ENCODE data around the gene ACYP1.

ACYP1 gene

GRCh38 chr14:75084513-75084912, 20.7 kb upstream of the ACYP1 start:
- peaks cover 18 to 63% (median 44%) of the 10 kb centered on the region in 4 experiments for H3K36me3 ChIP-seq (ENCODE audit: control insufficient read depth in 4 of 4, insufficient read depth in 4 of 4, low read length in 3 of 4)
- 89% methylated on average over 5 of the region's 5 CpGs for WGBS (ENCODE audit: insufficient coverage)

GRCh38 chr14:75083271-75083670, 19.4 kb upstream of the ACYP1 start:
- CTCF ChIA-PET: interaction anchor here (1.0 to 1.7 kb wide), 4 partner anchors 22 to 175 kb away, joined by 3 to 5 read pairs (median 3); no protein-coding TSS in a partner anchor
- H3K36me3 ChIP-seq (ENCODE audit: control insufficient read depth in 4 of 4, insufficient read depth in 4 of 4, low read length in 3 of 4): peaks cover 17 to 61% (median 41%) of the 10 kb centered on the region in 4 experiments
- 91% methylated on average over 1 of the region's 1 CpG for WGBS (ENCODE audit: insufficient coverage)

More at GRCh38 chr14:75084513-75084912, 20.7 kb upstream of the ACYP1 start:
- no peak for DNase-seq
- Histone ChIP-seq H3K27me3 (replicated peaks in 2 of 5; ENCODE audit: control insufficient read depth in 4 of 5, insufficient read depth in 5 of 5, low read length in 4 of 5) (no peaks in the 10 kb centered on the region), H3K4me1 (ENCODE audit: control extremely low read depth in 1 of 4, control insufficient read depth in 4 of 4, insufficient read depth in 4 of 4, low read length in 3 of 4) (no peaks in the 10 kb centered on the region), H3K27ac (ENCODE audit: insufficient read depth in 1 of 2, low read depth in 1 of 2, low read length in 2 of 2, poor library complexity in 1 of 2, severe bottlenecking in 2 of 2) (no peak overlapping the region), H3K4me3 (ENCODE audit: control insufficient read depth in 1 of 7, extremely low read depth in 1 of 7, insufficient read depth in 4 of 7, low read depth in 2 of 7, low read length in 6 of 7) (no peak overlapping the region), H3K9me3 (ENCODE audit: control extremely low read depth in 1 of 5, control insufficient read depth in 4 of 5, insufficient read depth in 2 of 5, low read depth in 1 of 5, low read length in 4 of 5) (no peaks in the 10 kb centered on the region)
- ChIA-PET POLR2A (no interaction called here), CTCF (interaction anchor here (0.7 to 1.1 kb wide), 2 partner anchors 62 to 223 kb away, joined by 3 to 4 read pairs; no protein-coding TSS in a partner anchor)

GRCh38 chr14:75081660-75082229, 17.9 kb upstream of the ACYP1 start:
- H3K4me1 ChIP-seq (ENCODE audit: control extremely low read depth in 1 of 4, control insufficient read depth in 4 of 4, insufficient read depth in 4 of 4, low read length in 3 of 4): peaks cover 0 to 5% (median 2%) of the 10 kb centered on the region in 4 experiments
- H3K9me3 ChIP-seq (ENCODE audit: control extremely low read depth in 1 of 5, control insufficient read depth in 4 of 5, insufficient read depth in 2 of 5, low read depth in 1 of 5, low read length in 4 of 5): no peaks in the 10 kb centered on the region
- CTCF ChIA-PET: interaction anchor here (1.0 kb wide), 1 partner anchor 44 kb away, joined by 3 read pairs; no protein-coding TSS in a partner anchor
- H3K4me3 ChIP-seq (ENCODE audit: control insufficient read depth in 1 of 7, extremely low read depth in 1 of 7, insufficient read depth in 4 of 7, low read depth in 2 of 7, low read length in 6 of 7): no peak overlapping the region
- WGBS (ENCODE audit: insufficient coverage): no CpG with 5 or more reads among the region's 2 CpGs
- POLR2A ChIA-PET: no interaction called here
- no peaks in the 10 kb centered on the region for H3K27me3 ChIP-seq (replicated peaks in 2 of 5; ENCODE audit: control insufficient read depth in 4 of 5, insufficient read depth in 5 of 5, low read length in 4 of 5)
- no peak overlapping the region for H3K27ac ChIP-seq (ENCODE audit: insufficient read depth in 1 of 2, low read depth in 1 of 2, low read length in 2 of 2, poor library complexity in 1 of 2, severe bottlenecking in 2 of 2)
- peaks cover 15 to 46% (median 29%) of the 10 kb centered on the region in 4 experiments for H3K36me3 ChIP-seq (ENCODE audit: control insufficient read depth in 4 of 4, insufficient read depth in 4 of 4, low read length in 3 of 4)
- no peak for DNase-seq

More at GRCh38 chr14:75083271-75083670, 19.4 kb upstream of the ACYP1 start:
- no peak overlapping the region for H3K27ac ChIP-seq (ENCODE audit: insufficient read depth in 1 of 2, low read depth in 1 of 2, low read length in 2 of 2, poor library complexity in 1 of 2, severe bottlenecking in 2 of 2)
- DNase-seq: no peak
- H3K9me3 ChIP-seq (ENCODE audit: control extremely low read depth in 1 of 5, control insufficient read depth in 4 of 5, insufficient read depth in 2 of 5, low read depth in 1 of 5, low read length in 4 of 5): no peaks in the 10 kb centered on the region
- H3K27me3 ChIP-seq (replicated peaks in 2 of 5; ENCODE audit: control insufficient read depth in 4 of 5, insufficient read depth in 5 of 5, low read length in 4 of 5): no peaks in the 10 kb centered on the region
- H3K4me1 ChIP-seq (ENCODE audit: control extremely low read depth in 1 of 4, control insufficient read depth in 4 of 4, insufficient read depth in 4 of 4, low read length in 3 of 4): no peaks in the 10 kb centered on the region
- POLR2A ChIA-PET: no interaction called here
- no peak overlapping the region for H3K4me3 ChIP-seq (ENCODE audit: control insufficient read depth in 1 of 7, extremely low read depth in 1 of 7, insufficient read depth in 4 of 7, low read depth in 2 of 7, low read length in 6 of 7)

GRCh38 chr14:75079521-75079920, 15.7 kb upstream of the ACYP1 start:
- Histone ChIP-seq H3K4me3 (ENCODE audit: control insufficient read depth in 1 of 7, extremely low read depth in 1 of 7, insufficient read depth in 4 of 7, low read depth in 2 of 7, low read length in 6 of 7) (no peak overlapping the region), H3K9me3 (ENCODE audit: control extremely low read depth in 1 of 5, control insufficient read depth in 4 of 5, insufficient read depth in 2 of 5, low read depth in 1 of 5, low read length in 4 of 5) (no peaks in the 10 kb centered on the region), H3K27ac (ENCODE audit: insufficient read depth in 1 of 2, low read depth in 1 of 2, low read length in 2 of 2, poor library complexity in 1 of 2, severe bottlenecking in 2 of 2) (no peak overlapping the region), H3K4me1 (ENCODE audit: control extremely low read depth in 1 of 4, control insufficient read depth in 4 of 4, insufficient read depth in 4 of 4, low read length in 3 of 4) (peaks cover 0 to 5% (median 2%) of the 10 kb centered on the region in 4 experiments), H3K36me3 (ENCODE audit: control insufficient read depth in 4 of 4, insufficient read depth in 4 of 4, low read length in 3 of 4) (peaks cover 11 to 30% (median 22%) of the 10 kb centered on the region in 4 experiments), H3K27me3 (replicated peaks in 2 of 5; ENCODE audit: control insufficient read depth in 4 of 5, insufficient read depth in 5 of 5, low read length in 4 of 5) (no peaks in the 10 kb centered on the region)
- WGBS (ENCODE audit: insufficient coverage): 67% methylated on average over 3 of the region's 4 CpGs
- ChIA-PET CTCF (interaction anchor here (1.3 to 2.3 kb wide), 3 partner anchors 9 to 219 kb away, joined by 3 to 11 read pairs (median 6); no protein-coding TSS in a partner anchor), POLR2A (no interaction called here)
- no peak for DNase-seq

GRCh38 chr14:75077794-75078193, 14.0 kb upstream of the ACYP1 start:
- Histone ChIP-seq H3K4me3 (ENCODE audit: control insufficient read depth in 1 of 7, extremely low read depth in 1 of 7, insufficient read depth in 4 of 7, low read depth in 2 of 7, low read length in 6 of 7) (no peak overlapping the region), H3K27ac (ENCODE audit: insufficient read depth in 1 of 2, low read depth in 1 of 2, low read length in 2 of 2, poor library complexity in 1 of 2, severe bottlenecking in 2 of 2) (no peak overlapping the region), H3K27me3 (replicated peaks in 2 of 5; ENCODE audit: control insufficient read depth in 4 of 5, insufficient read depth in 5 of 5, low read length in 4 of 5) (no peaks in the 10 kb centered on the region), H3K36me3 (ENCODE audit: control insufficient read depth in 4 of 4, insufficient read depth in 4 of 4, low read length in 3 of 4) (peaks cover 6 to 13% (median 9%) of the 10 kb centered on the region in 4 experiments), H3K4me1 (ENCODE audit: control extremely low read depth in 1 of 4, control insufficient read depth in 4 of 4, insufficient read depth in 4 of 4, low read length in 3 of 4) (peaks cover 0 to 5% (median 2%) of the 10 kb centered on the region in 4 experiments), H3K9me3 (ENCODE audit: control extremely low read depth in 1 of 5, control insufficient read depth in 4 of 5, insufficient read depth in 2 of 5, low read depth in 1 of 5, low read length in 4 of 5) (no peaks in the 10 kb centered on the region)
- ChIA-PET POLR2A (interaction anchor here (1.3 kb wide), 1 partner anchor 9 kb away, joined by 3 read pairs; the partner anchor contains the start of gene ZC2HC1C), CTCF (interaction anchor here (1.1 to 2.3 kb wide), 4 partner anchors 12 to 56 kb away, joined by 3 to 11 read pairs (median 4); no protein-coding TSS in a partner anchor)
- peak in 2 of 3 donors; percentile 27 to 40 for DNase-seq

- CTCF ChIA-PET: interaction anchor here (1.0 to 1.9 kb wide), 3 partner anchors 18 to 165 kb away, joined by 3 to 5 read pairs (median 5); no protein-coding TSS in a partner anchor
- H3K4me1 ChIP-seq (ENCODE audit: control extremely low read depth in 1 of 4, control insufficient read depth in 4 of 4, insufficient read depth in 4 of 4, low read length in 3 of 4): peaks cover 6 to 17% (median 15%) of the 10 kb centered on the region in 4 experiments
- WGBS (ENCODE audit: insufficient coverage): 88% methylated on average over 9 of the region's 9 CpGs
- H3K9me3 ChIP-seq (ENCODE audit: control extremely low read depth in 1 of 5, control insufficient read depth in 4 of 5, insufficient read depth in 2 of 5, low read depth in 1 of 5, low read length in 4 of 5): no peaks in the 10 kb centered on the region
- no peaks in the 10 kb centered on the region for H3K36me3 ChIP-seq (ENCODE audit: control insufficient read depth in 4 of 4, insufficient read depth in 4 of 4, low read length in 3 of 4)
- H3K27me3 ChIP-seq (replicated peaks in 2 of 5; ENCODE audit: control insufficient read depth in 4 of 5, insufficient read depth in 5 of 5, low read length in 4 of 5): no peaks in the 10 kb centered on the region
- DNase-seq: no peak
- POLR2A ChIA-PET: no interaction called here
- H3K4me3 ChIP-seq (ENCODE audit: control insufficient read depth in 1 of 7, extremely low read depth in 1 of 7, insufficient read depth in 4 of 7, low read depth in 2 of 7, low read length in 6 of 7): no peak overlapping the region
- H3K27ac ChIP-seq (ENCODE audit: insufficient read depth in 1 of 2, low read depth in 1 of 2, low read length in 2 of 2, poor library complexity in 1 of 2, severe bottlenecking in 2 of 2): no peak overlapping the region
These were observed 6.6 kb upstream of the ACYP1 start for GRCh38 chr14:75070383-75070782.

- ChIA-PET CTCF (interaction anchor here (0.8 to 1.5 kb wide), 3 partner anchors 18 to 208 kb away, joined by 3 to 5 read pairs (median 3); no protein-coding TSS in a partner anchor), POLR2A (no interaction called here)
- no peak overlapping the region for H3K27ac ChIP-seq (ENCODE audit: insufficient read depth in 1 of 2, low read depth in 1 of 2, low read length in 2 of 2, poor library complexity in 1 of 2, severe bottlenecking in 2 of 2)
- no peaks in the 10 kb centered on the region for H3K9me3 ChIP-seq (ENCODE audit: control extremely low read depth in 1 of 5, control insufficient read depth in 4 of 5, insufficient read depth in 2 of 5, low read depth in 1 of 5, low read length in 4 of 5)
- WGBS (ENCODE audit: insufficient coverage): 58% methylated on average over 10 of the region's 12 CpGs
- H3K4me3 ChIP-seq (ENCODE audit: control insufficient read depth in 1 of 7, extremely low read depth in 1 of 7, insufficient read depth in 4 of 7, low read depth in 2 of 7, low read length in 6 of 7): peak overlapping the region; percentile 38 to 82 (median 56)
- no peaks in the 10 kb centered on the region for H3K27me3 ChIP-seq (replicated peaks in 2 of 5; ENCODE audit: control insufficient read depth in 4 of 5, insufficient read depth in 5 of 5, low read length in 4 of 5)
- peaks cover 6 to 17% (median 15%) of the 10 kb centered on the region in 4 experiments for H3K4me1 ChIP-seq (ENCODE audit: control extremely low read depth in 1 of 4, control insufficient read depth in 4 of 4, insufficient read depth in 4 of 4, low read length in 3 of 4)
- no peaks in the 10 kb centered on the region for H3K36me3 ChIP-seq (ENCODE audit: control insufficient read depth in 4 of 4, insufficient read depth in 4 of 4, low read length in 3 of 4)
- DNase-seq: no peak
These were observed 6.0 kb upstream of the ACYP1 start for GRCh38 chr14:75069811-75070145.

Data from common myeloid progenitor, CD34-positive (primary cell).